PC-3 (cell line): ENCODE data around the gene TTC9B.

Experiments used
- EZH2 ChIP-seq: fragments of 300-600 bp; sonication (generic); IDR thresholded peaks from one replicate; pipeline ENCODE4 v1.6.1; 2017; ENCODE audit warnings: antibody characterized with exemption, mild to moderate bottlenecking, low read length; ENCODE audit not compliant: unreplicated experiment
- EZH2phosphoT487 ChIP-seq: fragments of 300-600 bp; sonication (generic); IDR thresholded peaks from 2 replicates; pipeline ENCODE4 v1.6.1; 2018; ENCODE audit warnings: mild to moderate bottlenecking, antibody characterized with exemption, low read length, borderline replicate concordance
- TF ChIP-seq, protein P1 (sequence below): fragments of 300-600 bp; sonication (generic); conservative IDR thresholded peaks from 2 replicates; pipeline ENCODE4 v1.5.1; 2017; ENCODE audit warnings: antibody characterized with exemption, low read depth, mild to moderate bottlenecking, low read length

- TF ChIP-seq, protein P1, sequence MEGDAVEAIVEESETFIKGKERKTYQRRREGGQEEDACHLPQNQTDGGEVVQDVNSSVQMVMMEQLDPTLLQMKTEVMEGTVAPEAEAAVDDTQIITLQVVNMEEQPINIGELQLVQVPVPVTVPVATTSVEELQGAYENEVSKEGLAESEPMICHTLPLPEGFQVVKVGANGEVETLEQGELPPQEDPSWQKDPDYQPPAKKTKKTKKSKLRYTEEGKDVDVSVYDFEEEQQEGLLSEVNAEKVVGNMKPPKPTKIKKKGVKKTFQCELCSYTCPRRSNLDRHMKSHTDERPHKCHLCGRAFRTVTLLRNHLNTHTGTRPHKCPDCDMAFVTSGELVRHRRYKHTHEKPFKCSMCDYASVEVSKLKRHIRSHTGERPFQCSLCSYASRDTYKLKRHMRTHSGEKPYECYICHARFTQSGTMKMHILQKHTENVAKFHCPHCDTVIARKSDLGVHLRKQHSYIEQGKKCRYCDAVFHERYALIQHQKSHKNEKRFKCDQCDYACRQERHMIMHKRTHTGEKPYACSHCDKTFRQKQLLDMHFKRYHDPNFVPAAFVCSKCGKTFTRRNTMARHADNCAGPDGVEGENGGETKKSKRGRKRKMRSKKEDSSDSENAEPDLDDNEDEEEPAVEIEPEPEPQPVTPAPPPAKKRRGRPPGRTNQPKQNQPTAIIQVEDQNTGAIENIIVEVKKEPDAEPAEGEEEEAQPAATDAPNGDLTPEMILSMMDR, result no peak
- TF ChIP-seq EZH2phosphoT487 (no peak), EZH2 (no peak)
These were observed 26.6 kb upstream of the TTC9B start for GRCh38 chr19:40244579-40245317.
